GM10266 (cell line): ENCODE results near the gene CRAMP1.

Source experiments
- DNase-seq: peaks from one replicate; pipeline ENCODE4 v3.0.0; 2012; ENCODE audit errors: extremely low spot score
- CTCF ChIP-seq: IDR thresholded peaks from 2 replicates; pipeline ENCODE4 v1.5.1; 2012; ENCODE audit warnings: mild to moderate bottlenecking, low read depth; ENCODE audit not compliant: control insufficient read depth, insufficient read depth; ENCODE audit errors: missing control alignments

The CRAMP1 gene

GRCh38 chr16:1662543-1662942 lies 50.4 kb downstream of the CRAMP1 start:
- DNase-seq: no peak
- TF ChIP-seq CTCF: no peak

- DNase-seq: no peak
- no peak for TF ChIP-seq CTCF
These were observed 53.7 kb downstream of the CRAMP1 start for GRCh38 chr16:1665829-1666228.

DNA sequence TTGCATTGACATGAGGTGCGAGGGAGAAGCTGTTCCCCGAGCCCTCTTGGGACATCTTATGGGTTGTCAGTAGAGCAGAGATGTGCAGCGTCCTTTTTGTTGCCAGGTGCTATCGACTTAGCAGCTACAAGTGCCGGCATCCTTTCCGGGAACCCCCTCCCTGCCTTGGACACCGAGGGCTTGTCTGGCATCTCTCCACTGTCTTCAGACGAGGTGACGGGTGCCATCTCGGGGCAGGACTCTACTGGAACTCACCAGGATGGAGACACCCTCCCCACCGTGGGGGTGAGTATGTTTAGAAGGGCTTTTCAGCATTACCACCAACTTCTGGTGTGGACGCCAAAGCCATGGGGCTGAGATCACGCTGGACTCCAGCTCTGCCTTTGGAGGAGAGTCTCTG lies 54.2 kb downstream of the CRAMP1 start:
- no peak for TF ChIP-seq CTCF

GRCh38 chr16:1667271-1667670 lies 55.1 kb downstream of the CRAMP1 start:
- no peak for TF ChIP-seq CTCF
- DNase-seq: no peak

More for the DNA sequence above, 54.2 kb downstream of the CRAMP1 start:
- DNase-seq: no peak

DNA sequence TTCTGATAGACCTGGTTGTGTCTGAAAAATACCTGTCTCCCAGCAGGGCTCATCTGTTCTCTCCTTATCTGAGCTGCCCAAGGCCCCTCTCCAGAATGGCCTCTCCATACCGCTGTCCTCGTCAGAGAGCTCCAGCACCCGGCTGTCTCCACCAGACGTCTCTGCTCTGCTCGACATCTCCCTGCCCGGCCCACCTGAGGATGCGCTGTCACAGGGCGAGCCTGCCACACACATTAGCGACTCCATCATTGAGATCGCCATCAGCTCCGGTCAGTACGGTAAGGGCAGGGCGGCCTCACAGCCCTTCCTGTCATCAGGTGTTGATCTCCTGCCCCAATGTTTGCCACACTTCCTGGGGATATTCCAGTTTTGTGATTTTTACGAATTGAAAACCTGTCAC lies 55.8 kb downstream of the CRAMP1 start:
- no peak for DNase-seq
- no peak for TF ChIP-seq CTCF

- no peak for DNase-seq
- no peak for TF ChIP-seq CTCF
These were observed 56.6 kb downstream of the CRAMP1 start for GRCh38 chr16:1668612-1669319.

DNA sequence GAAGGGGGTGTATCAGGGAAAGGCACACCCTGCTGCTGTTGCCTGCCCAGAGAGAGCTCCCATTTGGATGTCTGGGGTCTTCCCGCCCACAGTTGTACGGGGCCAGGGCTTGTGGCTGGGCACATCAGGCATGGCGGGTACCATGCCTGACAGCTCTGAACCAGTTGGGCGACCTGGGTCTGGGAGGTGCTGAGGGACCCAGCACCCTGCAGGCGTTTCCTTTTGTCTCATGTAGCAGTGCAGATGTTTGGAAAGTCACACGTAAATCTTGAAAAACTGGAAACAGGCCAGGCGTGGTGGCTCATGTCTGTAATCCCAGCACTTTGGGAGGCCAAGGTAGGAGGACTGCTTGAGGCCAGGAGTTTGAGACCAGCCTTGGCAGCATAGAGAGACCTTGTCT lies 57.5 kb downstream of the CRAMP1 start:
- DNase-seq: no peak
- no peak for TF ChIP-seq CTCF
